ENCODE measurements around the gene SRC.

Gene SRC

DNA sequence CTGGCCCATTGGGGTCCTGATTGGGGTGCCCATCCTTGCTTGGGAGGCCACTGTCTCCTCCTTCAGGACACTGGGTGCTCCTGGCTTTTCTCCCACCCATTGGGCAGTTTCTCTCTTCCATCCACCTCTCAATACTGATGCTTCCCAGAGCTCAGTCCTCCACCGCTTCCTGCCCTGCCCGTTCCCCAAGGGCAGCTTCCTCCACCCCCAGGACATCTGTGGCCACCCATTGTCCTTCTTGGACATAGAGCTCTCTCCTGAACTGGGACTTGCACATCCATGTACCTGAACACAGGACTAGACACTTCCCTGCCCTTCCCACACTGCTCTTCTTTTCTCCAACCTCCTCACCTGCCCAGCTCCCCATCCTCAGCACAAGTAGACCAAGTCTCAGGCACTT is 105.7 kb downstream of the SRC start:
- TF ChIP-seq, protein P1, sequence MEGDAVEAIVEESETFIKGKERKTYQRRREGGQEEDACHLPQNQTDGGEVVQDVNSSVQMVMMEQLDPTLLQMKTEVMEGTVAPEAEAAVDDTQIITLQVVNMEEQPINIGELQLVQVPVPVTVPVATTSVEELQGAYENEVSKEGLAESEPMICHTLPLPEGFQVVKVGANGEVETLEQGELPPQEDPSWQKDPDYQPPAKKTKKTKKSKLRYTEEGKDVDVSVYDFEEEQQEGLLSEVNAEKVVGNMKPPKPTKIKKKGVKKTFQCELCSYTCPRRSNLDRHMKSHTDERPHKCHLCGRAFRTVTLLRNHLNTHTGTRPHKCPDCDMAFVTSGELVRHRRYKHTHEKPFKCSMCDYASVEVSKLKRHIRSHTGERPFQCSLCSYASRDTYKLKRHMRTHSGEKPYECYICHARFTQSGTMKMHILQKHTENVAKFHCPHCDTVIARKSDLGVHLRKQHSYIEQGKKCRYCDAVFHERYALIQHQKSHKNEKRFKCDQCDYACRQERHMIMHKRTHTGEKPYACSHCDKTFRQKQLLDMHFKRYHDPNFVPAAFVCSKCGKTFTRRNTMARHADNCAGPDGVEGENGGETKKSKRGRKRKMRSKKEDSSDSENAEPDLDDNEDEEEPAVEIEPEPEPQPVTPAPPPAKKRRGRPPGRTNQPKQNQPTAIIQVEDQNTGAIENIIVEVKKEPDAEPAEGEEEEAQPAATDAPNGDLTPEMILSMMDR (conservative IDR thresholded peaks at IDR 0.05; ENCODE audit: control insufficient read depth, insufficient read depth, low read depth, low read length), result no peak

DNA sequence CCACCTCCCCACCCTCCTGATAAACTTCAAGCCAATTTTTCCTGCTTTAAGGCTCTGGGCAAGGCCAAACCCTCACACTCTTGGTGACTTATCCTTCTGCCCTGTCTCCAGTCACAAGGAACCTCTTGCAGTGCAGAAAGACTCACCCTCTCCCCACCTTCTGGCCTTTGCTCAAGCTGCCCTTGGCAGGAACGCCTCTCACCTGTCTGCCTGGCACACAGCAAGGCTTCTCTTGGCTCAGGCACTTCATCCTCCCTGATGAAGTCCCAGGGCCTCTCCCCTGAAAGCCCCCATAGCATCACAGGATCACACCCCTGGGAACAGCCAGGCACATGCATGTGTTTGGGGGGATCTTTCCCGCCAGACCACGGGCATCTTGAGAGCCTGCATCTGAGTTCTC is 106.3 kb downstream of the SRC start:
- TF ChIP-seq, protein P1 (conservative IDR thresholded peaks at IDR 0.05; ENCODE audit: control insufficient read depth, insufficient read depth, low read depth, low read length), result no peak
- no peak for DNase-seq (ENCODE audit: low read depth)
- H3K4me3 ChIP-seq (ENCODE audit: control insufficient read depth, low read depth, low read length), result no peak overlapping the region

More for the DNA sequence above, 105.7 kb downstream of the SRC start:
- DNase-seq (ENCODE audit: low read depth), result no peak
- no peak overlapping the region for H3K4me3 ChIP-seq (ENCODE audit: control insufficient read depth, low read depth, low read length)

- H3K4me3 ChIP-seq (ENCODE audit: control insufficient read depth, low read depth, low read length), result no peak overlapping the region
- no peak for DNase-seq (ENCODE audit: low read depth)
- TF ChIP-seq, protein P1 (conservative IDR thresholded peaks at IDR 0.05; ENCODE audit: control insufficient read depth, insufficient read depth, low read depth, low read length), result no peak
Observed at GRCh38 chr20:37453288-37453687, 107.3 kb downstream of the SRC start.

DNA sequence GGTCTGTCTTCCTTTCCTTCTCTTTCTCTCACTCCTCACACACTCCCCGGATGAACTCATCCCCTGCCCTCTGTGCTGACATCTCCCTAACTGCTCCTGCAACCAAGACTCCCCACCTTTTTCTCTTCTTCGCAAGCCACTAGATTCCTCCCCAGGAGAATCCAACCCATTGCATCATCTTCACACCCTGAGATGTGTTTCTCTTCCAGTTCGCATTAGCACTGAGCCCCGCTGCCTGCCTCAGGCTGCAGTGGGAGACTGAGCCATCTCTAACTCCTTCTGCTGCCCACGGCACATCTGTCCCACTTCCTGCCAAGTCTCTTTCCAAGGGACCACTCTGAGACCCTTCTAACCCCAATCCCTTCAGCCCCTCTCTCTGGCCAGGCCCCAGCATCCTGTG is 107.9 kb downstream of the SRC start:
- H3K4me3 ChIP-seq (ENCODE audit: control insufficient read depth, low read depth, low read length), result no peak overlapping the region
- no peak for DNase-seq (ENCODE audit: low read depth)
- TF ChIP-seq, protein P1 (conservative IDR thresholded peaks at IDR 0.05; ENCODE audit: control insufficient read depth, insufficient read depth, low read depth, low read length), result no peak

GRCh38 chr20:37454636-37455385 is 108.9 kb downstream of the SRC start:
- no peak for DNase-seq (ENCODE audit: low read depth)
- no peak overlapping the region for H3K4me3 ChIP-seq (ENCODE audit: control insufficient read depth, low read depth, low read length)
- TF ChIP-seq, protein P1 (conservative IDR thresholded peaks at IDR 0.05; ENCODE audit: control insufficient read depth, insufficient read depth, low read depth, low read length), result no peak
